RWPE2 (cell line): ENCODE data around the gene CEP164.

Experiments
- ATAC-seq: fragments of 200-7000 bp; cut with Tn5 transposase; 3 replicates; pipeline ENCODE4 v1.9.1; 2021; ENCODE audit warnings: low read depth
- DNase-seq: peaks from one replicate; pipeline ENCODE4 v3.0.0-alpha.2; 2020; ENCODE audit warnings: low spot score
- H3K27ac ChIP-seq: fragments of 450-650 bp; 2 replicates; pipeline ENCODE4 v1.5.1; 2017; ENCODE audit warnings: mild to moderate bottlenecking; ENCODE audit not compliant: poor library complexity, severe bottlenecking
- H3K27me3 ChIP-seq: fragments of 250-450 bp; sonication (Bioruptor Pico); 2 replicates; pipeline ENCODE4 v1.5.1; 2021; ENCODE audit warnings: mild to moderate bottlenecking, moderate library complexity; ENCODE audit not compliant: insufficient read depth, poor library complexity, severe bottlenecking
- H3K36me3 ChIP-seq: fragments of 250-450 bp; sonication (Bioruptor Pico); 2 replicates; pipeline ENCODE4 v1.5.1; 2020; ENCODE audit warnings: low read depth, mild to moderate bottlenecking, moderate library complexity
- H3K4me1 ChIP-seq: fragments of 250-450 bp; sonication (Bioruptor Pico); 2 replicates; pipeline ENCODE4 v1.5.1; 2021; ENCODE audit warnings: mild to moderate bottlenecking, moderate library complexity; ENCODE audit not compliant: insufficient read depth, poor library complexity, severe bottlenecking
- H3K4me3 ChIP-seq: fragments of 250-450 bp; sonication (Bioruptor Pico); 2 replicates; pipeline ENCODE4 v1.5.1; 2021; ENCODE audit warnings: mild to moderate bottlenecking, moderate library complexity; ENCODE audit not compliant: severe bottlenecking
- H3K9me3 ChIP-seq: fragments of 250-450 bp; sonication (Bioruptor Pico); 2 replicates; pipeline ENCODE4 v1.5.1; 2021; ENCODE audit warnings: mild to moderate bottlenecking, moderate library complexity; ENCODE audit not compliant: severe bottlenecking
- CTCF ChIP-seq: fragments of 450-650 bp; IDR thresholded peaks from one replicate; pipeline ENCODE4 v1.5.1; 2017; ENCODE audit warnings: mild to moderate bottlenecking, moderate library complexity; ENCODE audit not compliant: poor library complexity, severe bottlenecking

CEP164 gene

GRCh38 chr11:117391181-117391580 lies 63.5 kb downstream of the CEP164 start:
- H3K36me3 ChIP-seq: peaks cover 43% of the 10 kb centered on the region
- no peaks in the 10 kb centered on the region for H3K4me1 ChIP-seq
- no peak overlapping the region for H3K4me3 ChIP-seq
- ATAC-seq (no peak), DNase-seq (no peak)
- H3K27ac ChIP-seq: no peak overlapping the region
- H3K9me3 ChIP-seq: no peaks in the 10 kb centered on the region
- no peaks in the 10 kb centered on the region for H3K27me3 ChIP-seq
- TF ChIP-seq CTCF: no peak

GRCh38 chr11:117392001-117392690 lies 64.5 kb downstream of the CEP164 start:
- no peak for TF ChIP-seq CTCF
- Histone ChIP-seq H3K9me3 (no peaks in the 10 kb centered on the region), H3K4me1 (no peaks in the 10 kb centered on the region), H3K36me3 (peaks cover 48% of the 10 kb centered on the region), H3K4me3 (no peak overlapping the region), H3K27ac (no peak overlapping the region), H3K27me3 (no peaks in the 10 kb centered on the region)
- DNase-seq: no peak
- no peak for ATAC-seq

- H3K9me3 ChIP-seq: no peaks in the 10 kb centered on the region
- H3K27ac ChIP-seq: no peak overlapping the region
- peaks cover 48% of the 10 kb centered on the region for H3K36me3 ChIP-seq
- H3K4me1 ChIP-seq: no peaks in the 10 kb centered on the region
- no peak for TF ChIP-seq CTCF
- no peaks in the 10 kb centered on the region for H3K27me3 ChIP-seq
- no peak overlapping the region for H3K4me3 ChIP-seq
- DNase-seq: no peak
- ATAC-seq: no peak
Observed at GRCh38 chr11:117392979-117393378, 65.3 kb downstream of the CEP164 start.

GRCh38 chr11:117394221-117394925 lies 66.7 kb downstream of the CEP164 start:
- Histone ChIP-seq H3K36me3 (peaks cover 53% of the 10 kb centered on the region), H3K27ac (no peak overlapping the region), H3K27me3 (no peaks in the 10 kb centered on the region), H3K4me1 (no peaks in the 10 kb centered on the region), H3K4me3 (no peak overlapping the region), H3K9me3 (no peaks in the 10 kb centered on the region)
- ATAC-seq: no peak
- no peak for DNase-seq
- TF ChIP-seq CTCF: no peak

GRCh38 chr11:117395476-117395875 lies 67.8 kb downstream of the CEP164 start:
- H3K27ac ChIP-seq: no peak overlapping the region
- TF ChIP-seq CTCF: no peak
- H3K36me3 ChIP-seq: peaks cover 47% of the 10 kb centered on the region
- no peak overlapping the region for H3K4me3 ChIP-seq
- ATAC-seq (no peak), DNase-seq (no peak)
- no peaks in the 10 kb centered on the region for H3K4me1 ChIP-seq
- no peaks in the 10 kb centered on the region for H3K27me3 ChIP-seq
- H3K9me3 ChIP-seq: no peaks in the 10 kb centered on the region
